Small intestine (tissue), 7 donors: ENCODE data around the gene SLCO2B1. TPM values are rescaled to one million over a fixed set of nuclear protein-coding genes. Genes with fewer than 3 reads are reported as not detected.

Source experiments
- DNase-seq, 2 donors: peaks; one replicate each; pipeline versions ENCODE4 v3.0.0 to v3.0.0-alpha.2; 2013
- FAIRE-seq: peaks from 2 replicates; lab custom pipeline; 2012; peaks lifted over from hg19 to GRCh38; lab: Jason Lieb, UNC
- H3K27ac ChIP-seq, 3 donors: one replicate each; pipeline ENCODE4 v1.5.1; 2013; ENCODE audit warnings: low read length in 2 of 3, mild to moderate bottlenecking in 2 of 3, control low read depth in 1 of 3, inconsistent platforms in 1 of 3, low read depth in 1 of 3, moderate library complexity in 1 of 3
- H3K27me3 ChIP-seq, 3 donors: one replicate each; pipeline ENCODE4 v1.6.1; 2013; ENCODE audit warnings: low read length in 3 of 3, inconsistent platforms in 1 of 3; ENCODE audit not compliant: control insufficient read depth in 3 of 3, insufficient read depth in 3 of 3
- H3K36me3 ChIP-seq, 3 donors: one replicate each; pipeline ENCODE4 v1.6.1; 2013; ENCODE audit warnings: low read length in 3 of 3, inconsistent platforms in 1 of 3, low read depth in 1 of 3, mild to moderate bottlenecking in 1 of 3, moderate library complexity in 1 of 3; ENCODE audit not compliant: control insufficient read depth in 3 of 3, insufficient read depth in 2 of 3
- H3K4me1 ChIP-seq, 3 donors: one replicate each; pipeline ENCODE4 v1.6.1; 2013; ENCODE audit warnings: low read length in 2 of 3, inconsistent platforms in 1 of 3, low read depth in 1 of 3, mild to moderate bottlenecking in 1 of 3, moderate library complexity in 1 of 3; ENCODE audit not compliant: control insufficient read depth in 3 of 3, insufficient read depth in 2 of 3
- H3K4me3 ChIP-seq, 3 donors: one replicate each; pipeline ENCODE4 v1.5.1; 2013; ENCODE audit warnings: low read length in 3 of 3, control low read depth in 1 of 3, inconsistent platforms in 1 of 3, low read depth in 1 of 3, mild to moderate bottlenecking in 1 of 3, moderate library complexity in 1 of 3
- H3K9me3 ChIP-seq, 2 donors: one replicate each; pipeline ENCODE4 v1.6.1; 2013; ENCODE audit warnings: low read depth in 1 of 2, low read length in 1 of 2; ENCODE audit not compliant: control insufficient read depth in 2 of 2, insufficient read depth in 1 of 2
- polyA plus RNA-seq, 4 donors: library from polyadenylated mRNA; stranded (reverse) in 3 of 4; unstranded in 1 of 4; fragments of 200-250 nt in 3 of 4; fragments of 120-200 nt in 1 of 4; gene quantifications; one replicate each; pipeline versions ENCODE4 v1.2.1 to v1.2.3, GENCODE V29; 2013
- donor health status: healthy with polysubstance abuse.
- donor health status: control.
- donor health status: control.
- donor health status: Bipolar disorder and iron deficiency.
- donor health status: healthy.

SLCO2B1 gene
- polyA plus RNA-seq, 4 donors = 10.3 to 141 (median 30.6) TPM

DNA sequence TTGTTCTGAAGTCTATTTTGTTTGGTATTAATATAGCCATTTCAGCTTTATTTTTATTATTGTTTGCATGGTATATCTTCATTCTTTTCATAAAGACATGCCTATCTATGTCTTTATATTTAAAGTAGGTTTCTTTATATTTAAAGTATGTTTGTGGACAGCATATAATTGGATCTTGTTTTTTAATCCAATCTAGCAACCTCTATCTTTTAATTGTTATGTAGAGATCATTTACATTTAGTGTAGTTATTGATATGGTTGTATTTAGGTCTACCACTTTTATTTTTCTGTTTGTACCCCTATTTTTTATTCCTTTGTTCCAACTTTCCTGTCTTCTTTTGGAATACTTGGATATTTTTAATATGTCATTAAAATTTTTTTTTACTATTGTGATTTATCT, 103.4 kb downstream of the SLCO2B1 start:
- DNase-seq (no peak), FAIRE-seq (no peak)
- H3K27ac ChIP-seq = no peak overlapping the region
- H3K4me3 ChIP-seq = no peak overlapping the region
- no peaks in the 10 kb centered on the region for H3K4me1 ChIP-seq
- H3K36me3 ChIP-seq = no peaks in the 10 kb centered on the region
- H3K9me3 ChIP-seq = peaks cover 0 to 10% of the 10 kb centered on the region in 2 donors
- H3K27me3 ChIP-seq = peaks cover 0 to 10% (median 0%) of the 10 kb centered on the region in 3 donors

Other genes starting within 250 kb of the SLCO2B1 start
- 10 to 100 TPM in 1 of 4 donors, 1 to 10 TPM in 2, under 1 TPM in 1; 0.27 to 18.2 (median 4.6) TPM for gene XRRA1, start 202.0 kb upstream of the SLCO2B1 start, polyA plus RNA-seq
- gene SPCS2, start 201.8 kb upstream of the SLCO2B1 start, polyA plus RNA-seq = 100 to 1,000 TPM in 2 of 4 donors, 10 to 100 TPM in 2; 37.3 to 210 (median 101) TPM
- 10 to 100 TPM in 1 of 4 donors, 1 to 10 TPM in 2, under 1 TPM in 1; 0.89 to 12.1 (median 2.7) TPM for gene NEU3, start 162.2 kb upstream of the SLCO2B1 start, polyA plus RNA-seq
- gene OR2AT4, start 54.2 kb upstream of the SLCO2B1 start, polyA plus RNA-seq = 1 to 10 TPM in 1 of 4 donors, not detected in 3; 2.5 TPM
- gene TPBGL, start 89.7 kb downstream of the SLCO2B1 start, polyA plus RNA-seq = under 1 TPM in 2 of 4 donors, not detected in 2; 0.22 to 0.78 TPM
- gene ARRB1, start 200.6 kb downstream of the SLCO2B1 start, polyA plus RNA-seq = 10 to 100 TPM; 20.0 to 41.5 (median 31.1) TPM
- gene RPS3, start 248.4 kb downstream of the SLCO2B1 start, polyA plus RNA-seq = 1,000 to 10,000 TPM; 1,492 to 4,274 (median 3,256) TPM